ENCODE measurements around the gene APLF. TPM values are rescaled to one million over a fixed set of nuclear protein-coding genes. Genes with fewer than 3 reads are reported as not detected.
"Not testable (repeated sequence)": the region's sequence is repeated elsewhere in the genome, so short reads cannot be mapped to it uniquely, and the experiment has no call there.

Gene APLF
- total RNA-seq, 1 donor from 2014 or later = 2.5 TPM

DNA sequence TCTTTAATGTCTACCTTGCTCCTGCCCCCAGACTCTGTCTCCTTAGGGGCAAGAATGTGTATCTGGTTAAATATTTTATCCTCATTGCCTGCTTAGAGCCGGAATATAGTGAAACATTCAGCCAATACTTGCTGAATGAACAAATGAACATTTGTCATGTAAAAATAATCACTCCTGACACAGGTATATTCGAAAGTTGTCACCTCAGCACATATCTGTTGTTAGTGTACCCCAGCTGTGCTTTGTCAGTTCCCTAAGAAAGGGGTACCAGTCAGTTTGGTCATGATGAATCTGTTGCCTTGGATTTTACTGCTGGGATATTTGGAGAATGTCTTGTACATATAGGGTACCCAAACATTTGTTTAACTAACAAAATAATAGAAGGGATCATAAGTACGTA is 99.0 kb downstream of the APLF start:
- H3K4me1 Mint-ChIP-seq (ENCODE audit: low read depth, unreplicated experiment) = peaks cover 17% of the 10 kb centered on the region
- Histone ChIP-seq H3K36me3 (ENCODE audit: insufficient read depth, low read length) (no peaks in the 10 kb centered on the region), H3K4me1 (ENCODE audit: insufficient read depth, low read length) (no peaks in the 10 kb centered on the region), H3K79me2 (ENCODE audit: insufficient read depth, low read length) (no peaks in the 10 kb centered on the region), H3K4me3 (ENCODE audit: insufficient read depth, low read depth, low read length) (no peak overlapping the region), H3K27ac (ENCODE audit: low read depth, low read length) (no peak overlapping the region), H3K9me3 (ENCODE audit: insufficient read depth, low read depth, low read length) (no peaks in the 10 kb centered on the region), H3K9ac (ENCODE audit: low read length) (no peak overlapping the region), H3K4me2 (ENCODE audit: low read length) (no peak overlapping the region), H3K27me3 (ENCODE audit: insufficient read depth, low read length) (no peaks in the 10 kb centered on the region), H2AFZ (ENCODE audit: low read depth, low read length) (no peak overlapping the region), H4K20me1 (ENCODE audit: insufficient read depth, low read length) (no peaks in the 10 kb centered on the region)
- H3K27me3 Mint-ChIP-seq (ENCODE audit: low read depth, unreplicated experiment) = no peaks in the 10 kb centered on the region
- DNase-seq (ENCODE audit: low read depth) (no peak), FAIRE-seq (no peak)
- TF ChIP-seq EZH2 (IDR thresholded peaks at IDR 0.05; ENCODE audit: insufficient read depth, low read length) = no peak
- TF ChIP-seq, protein P1, sequence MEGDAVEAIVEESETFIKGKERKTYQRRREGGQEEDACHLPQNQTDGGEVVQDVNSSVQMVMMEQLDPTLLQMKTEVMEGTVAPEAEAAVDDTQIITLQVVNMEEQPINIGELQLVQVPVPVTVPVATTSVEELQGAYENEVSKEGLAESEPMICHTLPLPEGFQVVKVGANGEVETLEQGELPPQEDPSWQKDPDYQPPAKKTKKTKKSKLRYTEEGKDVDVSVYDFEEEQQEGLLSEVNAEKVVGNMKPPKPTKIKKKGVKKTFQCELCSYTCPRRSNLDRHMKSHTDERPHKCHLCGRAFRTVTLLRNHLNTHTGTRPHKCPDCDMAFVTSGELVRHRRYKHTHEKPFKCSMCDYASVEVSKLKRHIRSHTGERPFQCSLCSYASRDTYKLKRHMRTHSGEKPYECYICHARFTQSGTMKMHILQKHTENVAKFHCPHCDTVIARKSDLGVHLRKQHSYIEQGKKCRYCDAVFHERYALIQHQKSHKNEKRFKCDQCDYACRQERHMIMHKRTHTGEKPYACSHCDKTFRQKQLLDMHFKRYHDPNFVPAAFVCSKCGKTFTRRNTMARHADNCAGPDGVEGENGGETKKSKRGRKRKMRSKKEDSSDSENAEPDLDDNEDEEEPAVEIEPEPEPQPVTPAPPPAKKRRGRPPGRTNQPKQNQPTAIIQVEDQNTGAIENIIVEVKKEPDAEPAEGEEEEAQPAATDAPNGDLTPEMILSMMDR (IDR thresholded peaks at IDR 0.05; ENCODE audit: insufficient read depth, low read depth, low read length) = no peak
- no peak overlapping the region for H3K4me3 Mint-ChIP-seq (ENCODE audit: unreplicated experiment)
- H3K27ac Mint-ChIP-seq (ENCODE audit: unreplicated experiment) = no peak overlapping the region
- no peaks in the 10 kb centered on the region for H3K36me3 Mint-ChIP-seq (ENCODE audit: low read depth, unreplicated experiment)
- no peaks in the 10 kb centered on the region for H3K9me3 Mint-ChIP-seq (ENCODE audit: unreplicated experiment)

DNA sequence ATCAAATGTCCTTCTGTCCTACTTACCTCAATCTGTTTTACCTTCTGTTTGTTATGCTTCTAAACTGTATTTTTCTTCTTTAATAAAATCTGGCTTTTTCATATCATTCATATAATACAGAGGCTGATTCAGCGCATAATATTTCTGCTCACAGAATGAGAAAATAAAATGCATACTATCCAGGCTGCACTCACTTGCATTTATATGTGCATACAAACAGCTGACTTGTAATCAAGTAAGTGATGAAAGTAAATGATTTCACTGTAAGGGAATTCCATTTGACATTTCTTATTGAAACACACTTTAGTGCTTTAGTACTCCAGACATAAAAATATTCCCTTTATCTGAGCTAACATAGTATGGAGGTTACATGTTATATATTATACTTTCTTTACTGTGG is 100.7 kb downstream of the APLF start:
- H3K9ac ChIP-seq (ENCODE audit: low read length) = no peak overlapping the region
- Mint-ChIP-seq H3K36me3 (ENCODE audit: low read depth, unreplicated experiment) (no peaks in the 10 kb centered on the region), H3K27me3 (ENCODE audit: low read depth, unreplicated experiment) (no peaks in the 10 kb centered on the region), H3K4me1 (ENCODE audit: low read depth, unreplicated experiment) (peaks cover 17% of the 10 kb centered on the region), H3K9me3 (ENCODE audit: unreplicated experiment) (no peaks in the 10 kb centered on the region), H3K4me3 (ENCODE audit: unreplicated experiment) (no peak overlapping the region), H3K27ac (ENCODE audit: unreplicated experiment) (no peak overlapping the region)
- H3K27me3 ChIP-seq (ENCODE audit: insufficient read depth, low read length) = no peaks in the 10 kb centered on the region
- DNase-seq (ENCODE audit: low read depth) = no peak
- no peak overlapping the region for H2AFZ ChIP-seq (ENCODE audit: low read depth, low read length)
- H3K4me1 ChIP-seq (ENCODE audit: insufficient read depth, low read length) = no peaks in the 10 kb centered on the region
- no peak overlapping the region for H3K27ac ChIP-seq (ENCODE audit: low read depth, low read length)
- TF ChIP-seq EZH2 (IDR thresholded peaks at IDR 0.05; ENCODE audit: insufficient read depth, low read length) = no peak
- TF ChIP-seq, protein P1 (IDR thresholded peaks at IDR 0.05; ENCODE audit: insufficient read depth, low read depth, low read length) = no peak
- no peaks in the 10 kb centered on the region for H4K20me1 ChIP-seq (ENCODE audit: insufficient read depth, low read length)
- no peaks in the 10 kb centered on the region for H3K79me2 ChIP-seq (ENCODE audit: insufficient read depth, low read length)
- FAIRE-seq = no peak
- no peak overlapping the region for H3K4me3 ChIP-seq (ENCODE audit: insufficient read depth, low read depth, low read length)
- no peaks in the 10 kb centered on the region for H3K36me3 ChIP-seq (ENCODE audit: insufficient read depth, low read length)
- H3K9me3 ChIP-seq (ENCODE audit: insufficient read depth, low read depth, low read length) = no peaks in the 10 kb centered on the region
- H3K4me2 ChIP-seq (ENCODE audit: low read length) = no peak overlapping the region

DNA sequence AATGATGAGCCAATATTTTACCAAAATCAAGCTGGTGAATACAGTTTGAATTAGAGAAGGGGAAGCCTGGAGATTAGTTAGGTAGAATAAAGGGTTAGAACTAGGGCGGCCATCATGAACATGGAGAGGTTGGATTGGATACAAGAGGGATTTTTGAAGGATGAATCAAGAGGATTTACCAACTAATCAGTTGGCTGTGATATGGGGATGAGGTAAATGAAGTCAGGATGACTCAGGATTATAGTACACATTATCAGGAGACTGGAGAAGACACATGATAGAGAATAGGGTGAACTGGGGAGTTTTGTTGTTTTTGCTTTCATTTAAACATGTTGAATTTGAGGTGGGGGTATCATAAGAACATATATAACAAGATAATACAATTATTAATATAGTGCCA is 102.2 kb downstream of the APLF start:
- Histone ChIP-seq H3K27ac (ENCODE audit: low read depth, low read length) (no peak overlapping the region), H3K36me3 (ENCODE audit: insufficient read depth, low read length) (no peaks in the 10 kb centered on the region), H3K9ac (ENCODE audit: low read length) (no peak overlapping the region), H3K4me2 (ENCODE audit: low read length) (no peak overlapping the region), H3K9me3 (ENCODE audit: insufficient read depth, low read depth, low read length) (no peaks in the 10 kb centered on the region), H3K4me3 (ENCODE audit: insufficient read depth, low read depth, low read length) (no peak overlapping the region), H2AFZ (ENCODE audit: low read depth, low read length) (no peak overlapping the region), H3K27me3 (ENCODE audit: insufficient read depth, low read length) (no peaks in the 10 kb centered on the region), H3K79me2 (ENCODE audit: insufficient read depth, low read length) (no peaks in the 10 kb centered on the region), H4K20me1 (ENCODE audit: insufficient read depth, low read length) (no peaks in the 10 kb centered on the region), H3K4me1 (ENCODE audit: insufficient read depth, low read length) (no peaks in the 10 kb centered on the region)
- no peaks in the 10 kb centered on the region for H3K36me3 Mint-ChIP-seq (ENCODE audit: low read depth, unreplicated experiment)
- no peak overlapping the region for H3K4me3 Mint-ChIP-seq (ENCODE audit: unreplicated experiment)
- peaks cover 9% of the 10 kb centered on the region for H3K4me1 Mint-ChIP-seq (ENCODE audit: low read depth, unreplicated experiment)
- TF ChIP-seq EZH2 (IDR thresholded peaks at IDR 0.05; ENCODE audit: insufficient read depth, low read length) = no peak
- TF ChIP-seq, protein P1 (IDR thresholded peaks at IDR 0.05; ENCODE audit: insufficient read depth, low read depth, low read length) = no peak
- H3K9me3 Mint-ChIP-seq (ENCODE audit: unreplicated experiment) = no peaks in the 10 kb centered on the region
- DNase-seq (ENCODE audit: low read depth) = peak; percentile 54
- FAIRE-seq = no peak
- H3K27me3 Mint-ChIP-seq (ENCODE audit: low read depth, unreplicated experiment) = no peaks in the 10 kb centered on the region
- H3K27ac Mint-ChIP-seq (ENCODE audit: unreplicated experiment) = no peak overlapping the region

DNA sequence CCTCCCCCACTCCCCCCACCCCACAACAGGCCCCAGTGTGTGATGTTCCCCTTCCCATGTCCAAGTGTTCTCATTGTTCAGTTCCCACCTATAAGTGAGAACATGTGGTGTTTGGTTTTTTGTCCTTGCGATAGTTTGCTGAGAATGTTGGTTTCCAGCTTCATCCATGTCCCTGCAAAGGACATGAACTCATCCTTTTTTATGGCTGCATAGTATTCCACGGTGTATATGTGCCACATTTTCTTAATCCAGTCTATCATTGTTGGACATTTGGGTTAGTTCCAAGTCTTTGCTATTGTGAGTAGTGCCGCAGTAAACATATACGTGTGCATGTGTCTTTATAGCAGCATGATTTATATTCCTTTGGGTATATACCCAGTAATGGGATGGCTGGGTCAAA is 103.0 kb downstream of the APLF start:
- H2AFZ ChIP-seq (ENCODE audit: low read depth, low read length); H3K79me2 ChIP-seq (ENCODE audit: insufficient read depth, low read length); H3K9me3 ChIP-seq (ENCODE audit: insufficient read depth, low read depth, low read length); H3K36me3 Mint-ChIP-seq (ENCODE audit: low read depth, unreplicated experiment); FAIRE-seq; H3K4me1 Mint-ChIP-seq (ENCODE audit: low read depth, unreplicated experiment); H3K4me2 ChIP-seq (ENCODE audit: low read length); H3K9me3 Mint-ChIP-seq (ENCODE audit: unreplicated experiment); H3K4me3 ChIP-seq (ENCODE audit: insufficient read depth, low read depth, low read length); H4K20me1 ChIP-seq (ENCODE audit: insufficient read depth, low read length); H3K27ac ChIP-seq (ENCODE audit: low read depth, low read length); H3K27ac Mint-ChIP-seq (ENCODE audit: unreplicated experiment); H3K27me3 ChIP-seq (ENCODE audit: insufficient read depth, low read length); H3K27me3 Mint-ChIP-seq (ENCODE audit: low read depth, unreplicated experiment); H3K4me1 ChIP-seq (ENCODE audit: insufficient read depth, low read length); H3K9ac ChIP-seq (ENCODE audit: low read length); H3K36me3 ChIP-seq (ENCODE audit: insufficient read depth, low read length); H3K4me3 Mint-ChIP-seq (ENCODE audit: unreplicated experiment); DNase-seq (ENCODE audit: low read depth): not testable (repeated sequence)
